ENCODE measurements around the gene ZNRF2. TPM values are rescaled to one million over a fixed set of nuclear protein-coding genes. Genes with fewer than 3 reads are reported as not detected.

ZNRF2 gene
- total and polyA plus RNA-seq, 2 experiments from 2014 or later: 11.0 to 18.8 TPM

DNA sequence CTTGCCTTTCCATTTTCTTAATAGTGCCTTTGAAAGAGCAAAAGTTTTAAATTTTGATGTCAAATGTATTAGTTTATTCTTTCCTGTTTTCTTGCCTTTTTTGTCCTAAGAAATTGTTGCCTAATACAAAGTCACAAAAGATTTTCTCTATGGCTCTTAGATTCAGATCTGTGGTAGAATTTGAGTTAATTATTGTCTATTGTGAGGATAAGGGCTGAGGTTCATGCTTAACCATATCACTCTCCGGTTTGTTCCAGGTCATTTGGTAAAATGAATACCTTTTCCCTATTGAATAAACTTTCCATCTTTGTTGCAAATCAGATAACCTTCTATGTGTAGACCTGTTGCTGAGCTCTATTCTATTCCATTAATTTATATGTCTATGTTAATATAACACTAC lies 98.2 kb downstream of the ZNRF2 start:
- H3K27ac ChIP-seq: no peak overlapping the region
- H4K20me1 ChIP-seq (ENCODE audit: insufficient read depth, poor library complexity, severe bottlenecking): no peaks in the 10 kb centered on the region
- no peaks in the 10 kb centered on the region for H3K27me3 ChIP-seq
- H3K9me3 ChIP-seq (ENCODE audit: low read depth): no peaks in the 10 kb centered on the region
- no peak for TF ChIP-seq EZH2 (IDR thresholded peaks at IDR 0.05; ENCODE audit: borderline replicate concordance)
- TF ChIP-seq EZH2phosphoT487 (IDR thresholded peaks at IDR 0.05; ENCODE audit: low read depth, severe bottlenecking, unreplicated experiment): no peak
- TF ChIP-seq, protein P1, sequence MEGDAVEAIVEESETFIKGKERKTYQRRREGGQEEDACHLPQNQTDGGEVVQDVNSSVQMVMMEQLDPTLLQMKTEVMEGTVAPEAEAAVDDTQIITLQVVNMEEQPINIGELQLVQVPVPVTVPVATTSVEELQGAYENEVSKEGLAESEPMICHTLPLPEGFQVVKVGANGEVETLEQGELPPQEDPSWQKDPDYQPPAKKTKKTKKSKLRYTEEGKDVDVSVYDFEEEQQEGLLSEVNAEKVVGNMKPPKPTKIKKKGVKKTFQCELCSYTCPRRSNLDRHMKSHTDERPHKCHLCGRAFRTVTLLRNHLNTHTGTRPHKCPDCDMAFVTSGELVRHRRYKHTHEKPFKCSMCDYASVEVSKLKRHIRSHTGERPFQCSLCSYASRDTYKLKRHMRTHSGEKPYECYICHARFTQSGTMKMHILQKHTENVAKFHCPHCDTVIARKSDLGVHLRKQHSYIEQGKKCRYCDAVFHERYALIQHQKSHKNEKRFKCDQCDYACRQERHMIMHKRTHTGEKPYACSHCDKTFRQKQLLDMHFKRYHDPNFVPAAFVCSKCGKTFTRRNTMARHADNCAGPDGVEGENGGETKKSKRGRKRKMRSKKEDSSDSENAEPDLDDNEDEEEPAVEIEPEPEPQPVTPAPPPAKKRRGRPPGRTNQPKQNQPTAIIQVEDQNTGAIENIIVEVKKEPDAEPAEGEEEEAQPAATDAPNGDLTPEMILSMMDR (IDR thresholded peaks at IDR 0.05; ENCODE audit: poor library complexity): no peak
- 72% methylated on average over 1 of the region's 1 CpG for WGBS (ENCODE audit: low lambda C conversion rate, missing lambda C conversion rate)
- no peaks in the 10 kb centered on the region for H3K36me3 ChIP-seq (replicated peaks; ENCODE audit: insufficient read depth, low read depth)
- H3K9me2 ChIP-seq (replicated peaks; ENCODE audit: insufficient read depth): no peaks in the 10 kb centered on the region
- H3K4me3 ChIP-seq: no peak overlapping the region
- no peaks in the 10 kb centered on the region for H3K79me2 ChIP-seq
- peaks cover 4% of the 10 kb centered on the region for H3K4me1 ChIP-seq (ENCODE audit: insufficient read depth)
- H3K4me2 ChIP-seq: no peak overlapping the region
- no peak for DNase-seq (ENCODE audit: low spot score)
- no peak overlapping the region for H2AFZ ChIP-seq

DNA sequence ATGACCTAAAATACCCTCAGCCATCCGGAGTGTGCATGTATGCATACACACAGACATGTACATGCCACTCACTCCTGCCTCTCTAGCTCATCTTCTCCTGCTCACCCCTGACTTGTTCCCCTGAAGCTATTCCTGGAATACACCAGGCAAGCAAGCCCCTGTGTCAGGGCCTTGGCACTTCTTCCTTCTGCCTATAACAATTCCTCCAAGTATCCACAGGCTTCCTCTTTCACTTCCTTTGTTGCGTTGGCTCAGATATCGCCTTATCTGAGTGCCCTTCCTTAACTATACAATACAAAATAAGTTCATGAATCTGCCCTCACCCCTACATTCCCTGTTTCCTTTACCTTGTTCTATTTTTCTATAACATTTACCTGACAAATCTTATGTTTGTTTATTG lies 105.4 kb downstream of the ZNRF2 start:
- no peaks in the 10 kb centered on the region for H3K9me2 ChIP-seq (replicated peaks; ENCODE audit: insufficient read depth)
- TF ChIP-seq EZH2phosphoT487 (IDR thresholded peaks at IDR 0.05; ENCODE audit: low read depth, severe bottlenecking, unreplicated experiment) (no peak), EZH2 (IDR thresholded peaks at IDR 0.05; ENCODE audit: borderline replicate concordance) (no peak)
- TF ChIP-seq, protein P1 (IDR thresholded peaks at IDR 0.05; ENCODE audit: poor library complexity): no peak
- WGBS (ENCODE audit: low lambda C conversion rate, missing lambda C conversion rate): 88% methylated on average over 3 of the region's 3 CpGs
- H3K9me3 ChIP-seq (ENCODE audit: low read depth): no peaks in the 10 kb centered on the region
- no peak overlapping the region for H3K4me3 ChIP-seq
- H3K27me3 ChIP-seq: no peaks in the 10 kb centered on the region
- no peak overlapping the region for H2AFZ ChIP-seq
- no peak overlapping the region for H3K27ac ChIP-seq
- no peaks in the 10 kb centered on the region for H4K20me1 ChIP-seq (ENCODE audit: insufficient read depth, poor library complexity, severe bottlenecking)
- no peak for DNase-seq (ENCODE audit: low spot score)
- no peak overlapping the region for H3K4me2 ChIP-seq
- H3K36me3 ChIP-seq (replicated peaks; ENCODE audit: insufficient read depth, low read depth): no peaks in the 10 kb centered on the region
- no peaks in the 10 kb centered on the region for H3K4me1 ChIP-seq (ENCODE audit: insufficient read depth)
- H3K79me2 ChIP-seq: no peaks in the 10 kb centered on the region

- H3K9me3 ChIP-seq (ENCODE audit: low read depth): no peaks in the 10 kb centered on the region
- DNase-seq (ENCODE audit: low spot score): no peak
- no peaks in the 10 kb centered on the region for H3K9me2 ChIP-seq (replicated peaks; ENCODE audit: insufficient read depth)
- no peaks in the 10 kb centered on the region for H3K79me2 ChIP-seq
- no peaks in the 10 kb centered on the region for H3K36me3 ChIP-seq (replicated peaks; ENCODE audit: insufficient read depth, low read depth)
- WGBS (ENCODE audit: low lambda C conversion rate, missing lambda C conversion rate): 82% methylated on average over 8 of the region's 8 CpGs
- no peak overlapping the region for H2AFZ ChIP-seq
- no peaks in the 10 kb centered on the region for H4K20me1 ChIP-seq (ENCODE audit: insufficient read depth, poor library complexity, severe bottlenecking)
- no peak overlapping the region for H3K27ac ChIP-seq
- H3K27me3 ChIP-seq: no peaks in the 10 kb centered on the region
- no peak overlapping the region for H3K4me3 ChIP-seq
- no peaks in the 10 kb centered on the region for H3K4me1 ChIP-seq (ENCODE audit: insufficient read depth)
- no peak overlapping the region for H3K4me2 ChIP-seq
- TF ChIP-seq, protein P1 (IDR thresholded peaks at IDR 0.05; ENCODE audit: poor library complexity): no peak
- no peak for TF ChIP-seq EZH2 (IDR thresholded peaks at IDR 0.05; ENCODE audit: borderline replicate concordance)
- no peak for TF ChIP-seq EZH2phosphoT487 (IDR thresholded peaks at IDR 0.05; ENCODE audit: low read depth, severe bottlenecking, unreplicated experiment)
Measured at GRCh38 chr7:30390736-30391636, 106.6 kb downstream of the ZNRF2 start.
